Stimulated activated CD4-positive, alpha-beta T cell treated with anti-CD3 and anti-CD28 coated beads, Interleukin-1b, Interleukin-23, amount 100 ng/mL, for 1 hour (primary cell): Measurements from ENCODE around the gene HAP1.
A peak's percentile ranks its signal among the peaks of the same experiment; 100 is the strongest.
"Not testable (repeated sequence)": the region's sequence is repeated elsewhere in the genome, so short reads cannot be mapped to it uniquely, and the experiment has no call there.

Experiments used
- DNase-seq, 2 donors: peaks; one replicate each; pipeline ENCODE4 v3.0.0-alpha.2; 2020; ENCODE audit warnings: low read depth in 2 of 2

The HAP1 gene

GRCh38 chr17:41724476-41725050 is 9.9 kb downstream of the HAP1 start:
- DNase-seq = no peak

DNA sequence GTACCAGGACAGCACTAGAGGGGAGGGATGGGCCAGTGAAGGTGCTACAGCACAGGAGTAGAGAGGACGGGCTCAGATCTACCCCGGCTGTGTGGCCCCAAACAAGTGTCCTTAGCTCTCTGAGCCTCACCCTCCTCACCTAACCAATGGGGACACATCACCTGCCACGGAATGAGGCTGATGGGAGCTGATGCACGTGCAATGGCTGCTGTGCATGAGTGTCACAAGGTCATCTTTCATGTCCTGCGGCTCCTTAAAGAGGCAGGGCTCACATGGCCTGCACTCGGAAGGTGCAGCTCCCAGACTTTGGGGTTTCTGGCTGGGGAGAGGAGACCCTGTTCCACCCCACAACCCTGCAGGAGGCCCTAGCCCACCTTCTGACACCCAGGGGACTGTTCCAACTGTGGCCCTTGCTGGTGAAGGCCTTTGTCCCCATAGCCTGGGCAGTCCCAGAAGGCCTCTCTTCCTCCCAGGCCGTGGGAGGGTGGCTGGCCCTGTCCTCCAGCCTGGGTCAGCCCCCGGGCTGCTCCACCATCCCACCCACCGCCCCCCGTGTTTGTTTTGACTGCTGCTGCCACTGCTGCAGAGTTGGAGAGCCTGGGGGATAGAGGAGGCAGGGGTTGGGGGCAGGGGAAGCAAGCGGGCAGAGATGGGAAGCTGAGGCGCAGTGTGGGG is 10.5 kb downstream of the HAP1 start:
- DNase-seq = no peak

GRCh38 chr17:41722231-41722630 is 12.2 kb downstream of the HAP1 start:
- DNase-seq = no peak

DNA sequence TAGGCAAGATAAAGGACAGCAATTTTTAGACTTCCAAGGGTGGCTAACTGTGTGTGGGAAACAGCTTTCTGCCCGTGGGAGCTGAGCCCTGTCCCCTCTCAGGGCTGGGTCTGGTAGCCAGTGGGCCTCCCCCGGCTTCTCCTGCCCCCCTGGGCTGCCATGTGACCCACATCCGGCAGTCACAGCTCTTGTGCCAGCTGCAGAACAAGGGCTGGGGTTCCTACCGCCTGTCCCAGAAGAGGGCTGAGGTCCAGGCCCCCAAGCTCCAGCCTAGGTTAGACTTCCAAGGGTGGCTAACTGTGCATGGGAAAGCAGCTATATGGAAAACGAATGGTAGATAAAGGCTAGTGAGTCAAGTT is 16.2 kb downstream of the HAP1 start:
- no peak for DNase-seq

DNA sequence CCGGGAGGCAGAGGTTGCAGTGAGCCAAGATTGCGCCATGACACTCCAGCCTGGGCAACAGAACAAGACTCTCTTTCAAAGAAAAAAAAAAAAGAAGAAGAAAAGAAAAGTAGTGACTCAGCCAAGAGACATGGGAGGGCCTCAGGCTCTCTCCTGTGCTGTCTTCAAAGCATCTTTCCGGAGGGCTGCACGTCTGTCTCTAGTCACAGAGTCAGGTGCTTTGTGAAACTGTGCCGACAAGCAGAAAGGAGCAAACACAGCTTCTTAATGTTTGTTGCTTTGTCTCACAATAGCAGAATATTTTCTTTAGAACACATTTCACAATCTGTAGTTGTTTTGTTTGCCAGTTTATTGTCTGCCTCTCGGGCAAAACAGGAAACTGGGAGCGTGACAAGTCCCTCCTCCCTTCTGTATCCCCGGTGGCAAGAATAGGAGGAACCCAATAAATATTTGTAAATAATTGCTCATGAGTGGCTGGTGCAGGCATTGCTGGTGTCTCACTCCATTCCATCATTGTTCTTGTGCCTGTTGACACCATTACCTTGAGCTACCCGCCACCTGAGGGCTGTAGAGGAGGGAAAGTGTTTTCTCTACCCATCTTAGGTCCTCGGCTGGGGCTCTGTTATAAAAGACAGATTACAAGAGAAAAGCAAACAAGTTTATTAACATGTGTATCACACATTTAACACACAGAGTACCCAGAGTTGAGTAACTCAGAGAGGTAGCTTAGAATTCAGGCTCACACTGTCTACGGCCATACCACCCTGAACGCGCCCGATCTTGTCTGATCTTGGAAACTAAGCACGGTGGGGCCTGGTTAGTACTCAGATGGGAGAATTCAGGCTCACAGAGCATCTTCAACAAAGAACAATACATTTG is 16.8 kb downstream of the HAP1 start:
- no peak for DNase-seq

- no peak for DNase-seq
Observed at GRCh38 chr17:41711669-41712400, 22.6 kb downstream of the HAP1 start, which contains the start of gene GAST. Gene GAST (plus strand): TSS chr17:41712331. CDS start chr17:41715437, 3,106 bp downstream.

DNA sequence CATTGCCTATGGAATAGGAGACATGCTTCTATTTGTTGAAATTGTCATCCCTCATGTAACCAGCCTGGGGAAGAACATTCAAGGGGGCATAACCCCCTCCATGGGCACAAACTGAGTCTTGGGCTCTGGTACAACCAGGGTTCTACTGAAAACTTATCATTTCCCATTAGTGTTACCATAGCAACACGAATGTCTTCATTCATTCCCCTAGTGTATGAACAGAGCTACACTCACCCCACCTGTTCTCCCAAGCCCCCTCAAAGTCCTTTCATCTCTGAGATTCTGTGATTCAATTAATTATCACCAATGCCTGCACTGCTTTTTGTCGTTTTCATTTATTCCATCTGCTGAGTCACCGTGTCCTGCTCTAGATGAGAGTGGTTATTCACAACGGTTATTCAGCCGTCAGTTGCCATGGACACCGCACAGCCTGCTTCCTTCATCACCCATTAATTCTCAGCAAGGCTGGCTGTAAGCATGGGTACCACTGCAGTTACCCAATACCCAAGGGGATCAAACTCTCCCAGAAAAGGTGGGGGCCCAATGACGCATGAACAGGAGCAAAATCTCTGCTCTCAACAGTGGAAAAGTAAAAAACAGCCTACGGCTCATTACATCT is 23.9 kb downstream of the HAP1 start:
- no peak for DNase-seq

DNA sequence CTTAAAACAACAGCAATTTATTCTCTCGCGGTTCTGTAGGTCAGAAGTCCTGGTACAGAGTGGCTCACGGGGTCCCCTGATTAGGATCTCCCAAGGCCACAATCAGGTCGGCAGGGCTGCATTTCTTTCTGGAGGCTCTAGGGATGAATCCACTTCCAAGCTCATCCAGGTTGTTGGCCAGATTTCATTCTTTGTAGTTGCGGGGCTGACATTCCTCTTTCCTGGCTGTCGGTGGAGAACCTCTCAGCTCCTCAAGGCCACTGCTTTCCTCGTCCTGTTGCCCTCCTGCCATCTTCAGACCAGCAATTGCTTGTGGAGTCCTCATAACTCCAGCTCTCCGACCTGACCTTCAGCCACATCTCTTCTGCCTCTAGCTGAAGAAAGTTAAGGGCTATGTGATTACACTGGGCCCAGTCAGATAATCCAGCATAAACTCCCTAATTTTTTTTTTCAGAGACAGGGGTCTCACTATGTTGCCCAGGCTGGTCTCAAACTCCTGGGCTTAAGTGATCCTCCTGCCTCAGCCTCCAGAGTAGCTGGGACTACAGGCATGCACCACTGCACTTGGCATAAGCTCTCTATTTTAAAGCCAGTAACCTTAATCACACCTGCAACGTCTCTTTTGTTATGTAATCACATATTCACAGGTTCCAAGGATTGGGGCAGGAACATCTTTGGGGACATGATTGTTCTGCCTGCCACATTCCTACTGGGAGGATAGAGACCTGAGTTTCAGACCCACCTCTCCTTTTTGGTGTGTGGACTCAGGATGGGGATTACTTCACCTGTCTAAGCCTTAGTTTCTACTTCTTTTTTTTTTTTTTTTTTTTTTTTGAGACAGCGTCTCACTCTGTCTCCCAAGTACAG is 26.4 kb downstream of the HAP1 start:
- no peak for DNase-seq

GRCh38 chr17:41705271-41705991 is 29.0 kb downstream of the HAP1 start:
- DNase-seq = no peak

- DNase-seq = no peak
Observed at GRCh38 chr17:41702712-41703111, 31.7 kb downstream of the HAP1 start.

- not testable (repeated sequence) for DNase-seq
Observed at GRCh38 chr17:41700843-41701242, 33.6 kb downstream of the HAP1 start.

- no peak for DNase-seq
Observed at GRCh38 chr17:41697122-41697962, 37.1 kb downstream of the HAP1 start.

- DNase-seq = peak; percentile 45 to 46
Observed at GRCh38 chr17:41695954-41696757, 38.3 kb downstream of the HAP1 start.

DNA sequence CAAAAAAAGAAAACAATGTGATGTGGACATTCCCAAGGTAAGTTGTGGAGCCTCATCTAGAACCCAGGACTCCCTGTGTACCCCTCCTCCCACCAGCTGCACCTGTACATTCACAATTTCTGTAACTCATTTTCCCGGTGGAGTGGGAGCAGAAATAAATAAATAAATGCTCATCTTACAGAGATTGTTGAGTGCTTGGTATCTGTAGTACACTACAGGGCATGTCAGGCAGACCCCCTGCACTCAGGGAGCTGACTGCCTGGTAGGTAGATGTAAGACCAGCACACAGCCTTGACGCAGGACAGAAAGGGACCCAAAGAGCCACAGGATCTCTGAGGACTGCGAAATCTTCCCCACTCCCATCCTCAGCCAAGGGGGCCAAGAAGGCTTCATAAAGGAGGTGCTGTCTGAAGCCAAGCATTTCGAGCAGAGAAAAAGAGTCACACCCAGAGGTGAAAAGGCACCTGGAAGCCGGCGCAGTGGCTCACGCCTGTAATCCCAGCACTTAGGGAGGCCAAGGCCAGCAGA is 39.2 kb downstream of the HAP1 start:
- no peak for DNase-seq

- no peak for DNase-seq
Observed at GRCh38 chr17:41692722-41693521, 41.5 kb downstream of the HAP1 start.

DNA sequence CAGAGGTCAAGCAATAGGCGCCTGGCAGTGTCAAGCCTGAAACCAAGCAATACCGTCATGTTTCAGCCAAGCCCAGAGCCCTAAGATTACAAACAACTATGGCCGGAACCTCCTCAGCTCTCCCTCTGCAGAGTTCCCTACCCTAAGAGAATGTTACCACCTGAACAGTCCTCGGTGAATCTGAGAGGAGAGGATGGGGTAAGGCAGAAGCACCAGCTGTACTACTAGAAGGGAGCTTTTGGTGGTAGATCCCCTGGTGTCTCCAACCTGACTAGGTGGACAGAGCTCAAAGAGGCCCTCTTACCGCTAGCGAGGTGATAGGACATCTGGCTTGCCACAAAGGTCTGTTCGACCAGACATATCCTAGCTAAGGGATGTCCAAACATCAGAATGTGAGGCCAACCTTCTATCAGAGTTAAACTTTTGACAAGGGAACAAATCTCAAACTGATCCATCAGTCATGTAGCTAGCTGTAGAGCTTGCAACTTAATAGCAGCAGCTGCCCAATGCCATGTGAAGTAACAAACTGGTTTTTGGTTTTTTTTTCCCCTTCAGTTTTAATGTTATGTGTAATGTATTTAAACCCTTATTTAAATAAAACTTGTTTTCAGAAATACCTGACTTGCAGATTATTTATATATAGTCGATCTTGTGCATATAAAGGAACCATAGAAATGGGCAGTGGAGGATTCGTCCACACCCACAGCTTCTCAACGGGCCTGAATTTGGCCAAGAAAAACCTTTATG is 43.2 kb downstream of the HAP1 start:
- DNase-seq = no peak
